DMS153 (cell line): ENCODE results near the gene RAPGEF2.

ENCODE experiments used
- DNase-seq: peaks from one replicate; lab custom pipeline; 2025; lab: John Stamatoyannopoulos, UW

Gene RAPGEF2

GRCh38 chr4:159317203-159317602 lies 214.3 kb downstream of the RAPGEF2 start:
- DNase-seq = no peak

- DNase-seq = no peak
Measured at GRCh38 chr4:159319027-159319426, 216.1 kb downstream of the RAPGEF2 start.

DNA sequence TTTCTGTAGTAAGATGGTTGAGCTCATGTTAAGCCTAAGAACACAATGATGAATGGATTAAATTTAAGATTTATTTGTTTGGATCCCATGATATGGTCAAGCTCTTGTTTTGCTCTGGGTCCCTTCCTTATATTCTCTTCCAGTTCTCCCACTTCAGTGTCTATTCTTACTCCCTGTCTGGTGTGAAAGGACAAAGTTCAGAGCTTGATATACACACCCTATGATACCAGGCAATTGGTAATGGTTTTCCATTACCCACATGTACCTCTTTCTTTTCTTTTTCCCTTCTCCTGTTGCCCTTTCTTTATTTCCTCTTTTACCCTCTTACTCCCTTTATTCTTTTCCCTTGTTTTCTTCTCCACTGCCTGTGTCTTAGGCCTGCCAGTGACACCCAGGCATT lies 223.6 kb downstream of the RAPGEF2 start:
- DNase-seq = no peak

DNA sequence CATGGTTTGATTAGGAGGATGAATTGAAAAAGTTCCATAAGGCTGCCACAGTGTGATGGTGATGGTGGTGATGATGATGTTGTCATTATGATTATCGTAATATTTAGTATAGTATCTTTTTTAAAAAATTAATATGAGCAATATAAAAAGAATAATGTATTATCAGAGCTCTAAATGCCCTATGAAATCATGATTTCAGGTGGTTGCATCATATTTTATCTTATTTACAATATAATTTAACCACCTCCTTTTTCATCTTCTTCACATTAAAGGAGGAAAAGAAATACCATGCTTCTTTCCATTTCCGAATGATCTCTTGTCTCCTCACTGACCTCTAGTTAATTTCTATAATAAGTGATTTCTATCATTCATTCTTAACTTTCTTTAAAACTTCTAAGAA lies 225.9 kb downstream of the RAPGEF2 start:
- DNase-seq = no peak

- DNase-seq = no peak
Measured at GRCh38 chr4:159334461-159334860, 231.6 kb downstream of the RAPGEF2 start.

DNA sequence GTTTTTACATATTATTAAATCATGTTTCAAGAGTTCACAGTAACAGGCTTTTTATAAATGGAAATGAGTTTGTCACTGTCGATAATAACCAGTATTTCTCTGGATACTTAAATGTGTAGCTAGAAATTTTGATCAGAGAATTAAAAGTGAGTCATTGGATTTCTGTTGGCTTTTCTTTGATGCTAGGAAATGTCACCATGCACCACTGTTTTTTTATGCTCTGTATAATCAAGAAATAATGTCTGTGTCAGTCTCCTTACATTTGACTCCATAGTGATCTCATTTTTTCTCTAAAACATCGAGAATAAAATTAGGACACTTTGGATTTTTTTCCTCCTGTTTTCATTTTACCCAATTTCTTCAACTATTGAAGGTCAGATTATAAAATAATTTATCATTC lies 234.2 kb downstream of the RAPGEF2 start:
- DNase-seq = no peak

GRCh38 chr4:159341522-159341921 lies 238.6 kb downstream of the RAPGEF2 start:
- no peak for DNase-seq

GRCh38 chr4:159342374-159342773 lies 239.5 kb downstream of the RAPGEF2 start:
- no peak for DNase-seq

DNA sequence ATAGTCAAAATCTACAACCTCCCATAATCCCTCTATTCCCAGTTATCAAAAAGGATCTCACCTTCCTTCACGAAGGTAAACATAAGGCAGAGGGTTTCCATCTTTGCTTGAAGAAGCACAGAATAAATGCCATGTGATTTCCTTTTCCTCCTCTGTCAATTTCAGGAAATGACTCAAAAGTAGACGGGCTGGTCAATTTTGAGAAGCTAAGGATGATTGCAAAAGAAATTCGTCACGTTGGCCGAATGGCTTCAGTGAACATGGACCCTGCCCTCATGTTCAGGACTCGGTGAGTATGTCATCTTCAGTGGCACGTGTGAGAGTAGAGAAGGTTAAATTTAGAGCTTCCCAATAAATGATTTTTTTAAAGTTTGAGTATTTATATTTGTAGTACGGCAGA lies 240.2 kb downstream of the RAPGEF2 start:
- no peak for DNase-seq

DNA sequence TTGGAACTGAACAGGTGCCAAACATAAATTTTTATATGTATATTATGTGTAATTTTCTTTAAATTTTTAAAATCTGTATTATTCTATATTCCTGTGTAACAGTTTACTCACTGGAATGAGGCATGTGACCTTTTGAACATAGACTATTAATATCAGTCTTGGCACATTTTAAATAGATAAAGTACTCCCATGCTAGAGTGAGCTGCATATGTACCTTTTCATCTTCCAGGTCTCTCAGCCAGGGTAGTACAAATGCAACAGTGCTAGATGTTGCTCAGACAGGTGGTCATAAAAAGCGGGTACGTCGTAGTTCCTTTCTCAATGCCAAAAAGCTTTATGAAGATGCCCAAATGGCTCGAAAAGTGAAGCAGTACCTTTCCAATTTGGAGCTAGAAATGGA lies 242.0 kb downstream of the RAPGEF2 start:
- DNase-seq = no peak

DNA sequence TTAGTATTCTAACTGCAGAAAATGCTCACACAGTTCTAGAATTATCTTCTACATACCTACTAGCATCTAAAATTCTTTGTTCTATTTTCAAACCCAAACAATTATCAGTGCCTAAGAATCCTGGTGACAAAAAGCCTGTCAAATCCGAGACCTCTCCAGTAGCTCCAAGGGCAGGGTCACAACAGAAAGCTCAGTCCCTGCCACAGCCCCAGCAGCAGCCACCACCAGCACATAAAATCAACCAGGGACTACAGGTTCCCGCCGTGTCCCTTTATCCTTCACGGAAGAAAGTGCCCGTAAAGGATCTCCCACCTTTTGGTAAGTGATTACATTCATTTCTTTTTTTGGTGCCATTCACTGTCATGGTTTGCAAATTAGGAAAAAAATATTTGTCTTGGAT lies 243.8 kb downstream of the RAPGEF2 start:
- DNase-seq = no peak

DNA sequence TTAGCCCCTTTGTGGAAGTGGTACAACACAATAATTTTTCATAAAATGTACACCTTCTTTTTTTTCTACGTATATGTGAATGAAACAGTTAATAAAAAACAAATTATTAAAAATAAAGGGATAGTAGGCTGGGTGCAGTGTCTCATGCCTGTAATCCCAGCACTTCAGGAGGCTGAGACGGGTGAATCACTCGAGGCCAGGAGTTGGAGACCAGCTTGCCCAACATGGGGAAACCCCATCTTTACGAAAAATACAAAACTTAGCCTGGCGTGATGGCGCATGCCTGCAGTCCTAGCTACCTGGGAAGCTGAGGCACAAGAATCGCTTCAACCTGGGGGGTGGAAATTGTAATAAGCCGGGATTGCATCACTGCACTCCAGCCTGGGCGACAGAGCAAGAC lies 244.9 kb downstream of the RAPGEF2 start:
- no peak for DNase-seq

GRCh38 chr4:159349332-159349731 lies 246.5 kb downstream of the RAPGEF2 start:
- no peak for DNase-seq

- DNase-seq = no peak
Measured at GRCh38 chr4:159352609-159353008, 249.7 kb downstream of the RAPGEF2 start.

DNA sequence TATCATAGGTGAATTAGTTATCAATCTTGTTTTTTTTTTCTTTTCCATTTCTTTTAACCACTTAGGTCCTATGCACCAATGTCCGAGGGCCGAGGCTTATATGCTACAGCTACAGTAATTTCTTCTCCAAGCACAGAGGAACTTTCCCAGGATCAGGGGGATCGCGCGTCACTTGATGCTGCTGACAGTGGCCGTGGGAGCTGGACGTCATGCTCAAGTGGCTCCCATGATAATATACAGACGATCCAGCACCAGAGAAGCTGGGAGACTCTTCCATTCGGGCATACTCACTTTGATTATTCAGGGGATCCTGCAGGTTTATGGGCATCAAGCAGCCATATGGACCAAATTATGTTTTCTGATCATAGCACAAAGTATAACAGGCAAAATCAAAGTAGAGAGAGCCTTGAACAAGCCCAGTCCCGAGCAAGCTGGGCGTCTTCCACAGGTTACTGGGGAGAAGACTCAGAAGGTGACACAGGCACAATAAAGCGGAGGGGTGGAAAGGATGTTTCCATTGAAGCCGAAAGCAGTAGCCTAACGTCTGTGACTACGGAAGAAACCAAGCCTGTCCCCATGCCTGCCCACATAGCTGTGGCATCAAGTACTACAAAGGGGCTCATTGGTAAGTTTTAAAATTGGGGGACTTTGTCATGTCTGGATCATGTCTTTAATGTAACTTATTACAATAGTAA lies 250.7 kb downstream of the RAPGEF2 start:
- DNase-seq = no peak

GRCh38 chr4:159355466-159355865 lies 252.6 kb downstream of the RAPGEF2 start:
- no peak for DNase-seq

DNA sequence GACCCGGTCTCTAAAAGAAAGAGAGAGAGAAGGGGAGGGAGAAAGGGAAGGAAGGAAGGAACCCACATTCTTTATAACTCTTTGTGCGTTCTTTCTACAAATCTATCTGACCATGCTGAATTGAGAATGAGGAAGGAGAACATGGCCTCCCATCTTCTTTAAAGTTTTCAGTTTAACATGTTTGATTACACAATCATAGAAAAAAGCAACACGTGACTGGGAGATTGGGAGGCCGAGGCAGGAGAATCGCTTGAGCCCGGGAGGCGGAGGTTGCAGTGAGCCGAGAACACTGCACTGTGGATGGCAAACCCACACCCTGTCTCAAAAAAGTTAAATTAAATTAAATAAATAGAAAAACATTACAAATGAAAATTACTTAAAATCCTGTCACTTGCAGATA lies 254.5 kb downstream of the RAPGEF2 start:
- no peak for DNase-seq

DNA sequence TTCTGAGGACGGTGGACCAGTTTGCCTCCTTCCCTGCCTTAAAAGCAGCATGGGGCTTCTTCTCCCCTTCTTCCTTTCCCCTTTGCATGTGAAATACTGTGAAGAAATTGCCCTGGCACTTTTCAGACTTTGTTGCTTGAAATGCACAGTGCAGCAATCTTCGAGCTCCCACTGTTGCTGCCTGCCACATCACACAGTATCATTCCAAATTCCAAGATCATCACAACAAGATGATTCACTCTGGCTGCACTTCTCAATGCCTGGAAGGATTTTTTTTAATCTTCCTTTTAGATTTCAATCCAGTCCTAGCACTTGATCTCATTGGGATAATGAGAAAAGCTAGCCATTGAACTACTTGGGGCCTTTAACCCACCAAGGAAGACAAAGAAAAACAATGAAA lies 255.3 kb downstream of the RAPGEF2 start:
- no peak for DNase-seq

- DNase-seq = no peak
Measured at GRCh38 chr4:159360549-159360948, 257.7 kb downstream of the RAPGEF2 start.

DNA sequence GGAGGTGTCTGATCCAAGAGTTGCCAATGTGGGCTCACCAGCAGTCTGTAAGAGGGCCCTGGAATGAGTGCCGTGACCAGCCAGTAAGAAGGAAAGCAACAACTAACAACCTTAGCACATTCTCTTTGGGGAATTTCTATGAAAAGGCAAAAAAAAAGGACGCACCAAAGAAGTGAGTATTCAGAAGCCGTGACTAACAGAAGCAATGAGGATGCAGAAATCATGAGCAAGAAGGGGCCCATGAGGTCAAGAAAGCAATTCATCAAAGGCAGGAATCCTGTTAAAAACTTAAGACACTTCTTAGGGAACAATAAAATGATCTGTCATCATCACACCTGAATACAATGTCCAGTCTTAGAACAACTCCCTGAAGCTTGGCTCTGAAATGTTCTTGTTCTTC lies 260.5 kb downstream of the RAPGEF2 start:
- no peak for DNase-seq

DNA sequence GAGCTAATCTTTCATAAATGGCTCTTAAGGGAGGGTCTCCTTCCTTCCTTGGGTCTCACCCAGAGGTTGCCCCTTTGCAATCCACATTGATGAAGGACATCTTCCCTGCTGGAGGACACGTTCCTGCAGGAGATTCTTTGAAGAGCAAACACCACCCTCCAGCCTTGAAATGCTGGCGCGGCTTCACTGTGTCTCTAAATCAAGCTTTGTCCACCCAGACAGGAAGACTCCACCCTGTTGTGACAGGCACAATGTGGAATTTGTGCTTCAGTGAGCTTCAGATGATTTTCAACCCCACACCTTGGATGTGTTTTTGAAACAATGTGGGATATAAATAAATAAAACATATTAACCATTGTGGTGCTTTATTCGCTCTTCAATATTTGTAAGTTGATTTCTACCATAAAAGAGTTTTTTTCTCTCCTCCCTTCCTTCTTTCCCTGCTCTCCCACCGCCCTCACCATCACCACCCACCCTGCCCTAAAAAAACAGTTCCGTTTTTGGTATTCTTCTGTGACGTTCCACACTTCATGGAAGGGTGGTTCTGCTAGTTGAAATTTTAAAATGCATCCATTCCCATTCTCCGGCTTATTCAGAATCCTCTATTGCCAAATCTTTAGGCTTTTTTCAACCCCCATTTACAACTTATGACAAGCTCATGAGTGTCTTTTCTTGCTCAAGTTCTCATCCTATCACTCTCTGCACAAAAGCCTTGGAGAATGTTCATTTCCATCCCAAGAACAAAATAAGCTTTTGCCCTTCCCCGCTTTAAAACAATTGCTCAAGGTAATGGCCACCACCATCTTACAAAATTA lies 264.3 kb downstream of the RAPGEF2 start:
- DNase-seq = no peak

DNA sequence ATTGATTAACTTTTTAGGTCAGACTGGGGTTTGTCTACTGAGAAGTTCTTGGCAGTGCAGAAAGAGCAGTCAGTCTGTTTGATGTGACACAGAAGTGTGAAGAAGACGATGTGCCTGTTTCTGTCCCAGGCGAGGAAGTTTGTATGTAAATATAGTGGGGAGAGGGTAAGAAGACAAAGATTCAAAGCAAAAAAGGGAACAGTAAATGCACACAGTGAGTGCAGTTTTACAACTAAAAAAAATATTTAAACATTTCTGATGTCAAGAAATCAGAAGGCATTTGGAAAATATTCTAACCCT lies 264.9 kb downstream of the RAPGEF2 start:
- DNase-seq = no peak

DNA sequence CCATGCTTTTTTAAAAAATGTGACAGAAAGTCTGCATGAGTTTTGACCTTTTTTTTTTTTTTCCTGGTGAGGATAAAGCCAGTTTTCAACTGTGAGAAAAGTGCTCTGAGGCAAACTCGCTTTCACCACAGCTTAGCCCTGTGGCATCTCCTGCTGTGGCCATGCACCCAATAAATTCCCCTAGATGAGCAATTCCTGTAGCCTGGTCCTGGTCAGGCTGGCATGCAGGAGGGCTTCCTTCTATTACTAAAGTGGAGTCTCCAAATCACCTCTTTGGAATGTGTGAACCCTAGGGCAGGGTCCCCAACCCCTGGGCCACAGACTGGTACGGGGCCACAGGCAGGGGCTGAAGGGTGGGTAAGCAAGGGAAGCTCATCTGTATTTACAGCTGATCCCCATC lies 265.4 kb downstream of the RAPGEF2 start:
- no peak for DNase-seq

GRCh38 chr4:159369256-159369655 lies 266.4 kb downstream of the RAPGEF2 start:
- DNase-seq = no peak
